ENCODE data around the gene PRSS48.

- TF ChIP-seq SMC3 (IDR thresholded peaks at IDR 0.05; ENCODE audit: low read depth, low read length) (no peak), CTCF (conservative IDR thresholded peaks at IDR 0.05; ENCODE audit: low read depth, low read length) (no peak), MAZ (IDR thresholded peaks at IDR 0.05; ENCODE audit: borderline replicate concordance, low read depth, low read length) (no peak), POLR2A (IDR thresholded peaks at IDR 0.05; ENCODE audit: low read depth, low read length) (no peak), RCOR1 (IDR thresholded peaks at IDR 0.05; ENCODE audit: insufficient replicate concordance, low read length) (no peak), MAFK (IDR thresholded peaks at IDR 0.05; ENCODE audit: low read depth, low read length) (no peak)
- TF ChIP-seq, protein P1, sequence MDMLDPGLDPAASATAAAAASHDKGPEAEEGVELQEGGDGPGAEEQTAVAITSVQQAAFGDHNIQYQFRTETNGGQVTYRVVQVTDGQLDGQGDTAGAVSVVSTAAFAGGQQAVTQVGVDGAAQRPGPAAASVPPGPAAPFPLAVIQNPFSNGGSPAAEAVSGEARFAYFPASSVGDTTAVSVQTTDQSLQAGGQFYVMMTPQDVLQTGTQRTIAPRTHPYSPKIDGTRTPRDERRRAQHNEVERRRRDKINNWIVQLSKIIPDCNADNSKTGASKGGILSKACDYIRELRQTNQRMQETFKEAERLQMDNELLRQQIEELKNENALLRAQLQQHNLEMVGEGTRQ (IDR thresholded peaks at IDR 0.05; ENCODE audit: low read depth, low read length), result no peak
Measured at GRCh38 chr4:151304755-151305154, 27.8 kb downstream of the PRSS48 start.

All from IMR-90 (cell line).